IMR-90 (cell line): ENCODE results near the gene KRT82. TPM values are rescaled to one million over a fixed set of nuclear protein-coding genes. Genes with fewer than 3 reads are reported as not detected.

Experiments
- ATAC-seq: fragments of 200-7000 bp; cut with Tn5 transposase; 2 replicates; pipeline ENCODE4 v1.9.1; 2020; ENCODE audit warnings: low read depth, mild to moderate bottlenecking, moderate library complexity
- BruUV-seq: library from RNA; stranded (reverse); fragments of 400-500 nt; replicated peaks from 2 replicates; lab custom pipeline; 2021; lab: Mats Ljungman, UMichigan
- CTCF ChIA-PET: fragments of 300-600 bp; formaldehyde crosslinking; extraction: SDS; loops from one replicate; lab custom pipeline; 2021; ENCODE audit warnings: antibody characterized with exemption; lab: Yijun Ruan, JAX
- POLR2A ChIA-PET: fragments of 300-600 bp; sonication (Branson Sonifier 250); formaldehyde crosslinking; loops from one replicate; lab custom pipeline; 2022; ENCODE audit warnings: antibody characterized with exemption; ENCODE audit not compliant: unreplicated experiment; lab: Charles Lee
- DNase-seq: peaks from one replicate; pipeline ENCODE4 v3.0.0; 2013
- H2AFZ ChIP-seq: replicated peaks from 2 replicates; pipeline ENCODE3; 2013; ENCODE audit warnings: low read length, mild to moderate bottlenecking; ENCODE audit not compliant: poor library complexity
- H2AK5ac ChIP-seq: 2 replicates; pipeline ENCODE4 v1.6.1; 2013; ENCODE audit warnings: low read depth, low read length, inconsistent platforms
- H2AK9ac ChIP-seq: replicated peaks from 2 replicates; pipeline ENCODE3; 2013; ENCODE audit warnings: mild to moderate bottlenecking, low read depth, low read length, moderate library complexity; ENCODE audit not compliant: poor library complexity
- H2BK120ac ChIP-seq: 2 replicates; pipeline ENCODE4 v1.6.1; 2013; ENCODE audit warnings: low read depth, low read length, inconsistent platforms
- H2BK15ac ChIP-seq: 3 replicates; pipeline ENCODE4 v1.6.1; 2013; ENCODE audit warnings: low read depth, low read length, inconsistent platforms
- H2BK20ac ChIP-seq: 2 replicates; pipeline ENCODE4 v1.6.1; 2013; ENCODE audit warnings: low read depth, mild to moderate bottlenecking, inconsistent platforms, low read length, moderate library complexity
- H2BK5ac ChIP-seq: 2 replicates; pipeline ENCODE4 v1.6.1; 2013; ENCODE audit warnings: mild to moderate bottlenecking, low read depth, low read length, inconsistent platforms; ENCODE audit not compliant: poor library complexity, severe bottlenecking
- H3K14ac ChIP-seq: replicated peaks from 2 replicates; pipeline ENCODE4 v1.6.1; 2013; ENCODE audit warnings: low read depth, low read length, inconsistent platforms
- H3K18ac ChIP-seq: 2 replicates; pipeline ENCODE4 v1.6.1; 2013; ENCODE audit warnings: low read depth, low read length, control low read depth
- H3K23ac ChIP-seq: 2 replicates; pipeline ENCODE4 v1.6.1; 2013; ENCODE audit warnings: low read depth, low read length, inconsistent platforms
- H3K27ac ChIP-seq: 2 replicates; pipeline ENCODE4 v1.5.1; 2013; ENCODE audit warnings: mild to moderate bottlenecking, control low read depth, low read length; ENCODE audit not compliant: insufficient read depth
- H3K27me3 ChIP-seq: 2 replicates; pipeline ENCODE4 v1.6.1; 2013; ENCODE audit warnings: low read length; ENCODE audit not compliant: control insufficient read depth, insufficient read depth
- H3K36me3 ChIP-seq: 2 replicates; pipeline ENCODE4 v1.6.1; 2013; ENCODE audit warnings: low read length, mixed read lengths; ENCODE audit not compliant: control insufficient read depth, insufficient read depth
- H3K4ac ChIP-seq: 2 replicates; pipeline ENCODE4 v1.6.1; 2013; ENCODE audit warnings: low read depth, low read length, inconsistent platforms
- H3K4me1 ChIP-seq: 2 replicates; pipeline ENCODE4 v1.6.1; 2013; ENCODE audit warnings: low read length, mixed read lengths; ENCODE audit not compliant: control insufficient read depth, insufficient read depth
- H3K4me2 ChIP-seq: 2 replicates; pipeline ENCODE4 v1.6.1; 2013; ENCODE audit warnings: low read depth, mild to moderate bottlenecking, control low read depth, low read length, moderate library complexity
- H3K4me3 ChIP-seq: 2 replicates; pipeline ENCODE4 v1.5.1; 2013; ENCODE audit warnings: low read depth, mild to moderate bottlenecking, control low read depth, low read length, moderate library complexity; ENCODE audit not compliant: insufficient read depth
- H3K56ac ChIP-seq: 2 replicates; pipeline ENCODE4 v1.6.1; 2013; ENCODE audit warnings: low read length, inconsistent platforms; ENCODE audit not compliant: insufficient read depth; ENCODE audit errors: extremely low read depth
- H3K79me1 ChIP-seq, 2 experiments: 2 replicates each; pipeline ENCODE4 v1.6.1; 2013; ENCODE audit warnings: low read length in 2 of 2, inconsistent platforms in 1 of 2, low read depth in 1 of 2
- H3K9ac ChIP-seq: 2 replicates; pipeline ENCODE4 v1.6.1; 2013; ENCODE audit warnings: low read depth, low read length, control low read depth
- H3K9me1 ChIP-seq: 2 replicates; pipeline ENCODE4 v1.6.1; 2013; ENCODE audit warnings: low read length, inconsistent platforms; ENCODE audit not compliant: insufficient read depth
- H3K9me3 ChIP-seq: 2 replicates; pipeline ENCODE4 v1.6.1; 2013; ENCODE audit warnings: low read length; ENCODE audit not compliant: control insufficient read depth, insufficient read depth
- H4K20me1 ChIP-seq: 2 replicates; pipeline ENCODE4 v1.6.1; 2013; ENCODE audit warnings: low read length, inconsistent platforms; ENCODE audit not compliant: insufficient read depth
- H4K5ac ChIP-seq: 2 replicates; pipeline ENCODE4 v1.6.1; 2013; ENCODE audit warnings: mild to moderate bottlenecking, low read depth, low read length, control low read depth
- H4K8ac ChIP-seq, 2 experiments: 2 replicates each; pipeline ENCODE4 v1.6.1; 2013; ENCODE audit warnings: low read depth in 2 of 2, low read length in 2 of 2, control low read depth in 1 of 2, inconsistent platforms in 1 of 2
- H4K91ac ChIP-seq: 2 replicates; pipeline ENCODE4 v1.6.1; 2013; ENCODE audit warnings: low read depth, low read length, inconsistent platforms; ENCODE audit not compliant: insufficient read depth
- CHD1 ChIP-seq: IDR thresholded peaks from 2 replicates; pipeline ENCODE4 v1.6.1; 2012; ENCODE audit warnings: low read depth, low read length, improper control_type of control experiment
- MXI1 ChIP-seq: IDR thresholded peaks from 2 replicates; pipeline ENCODE4 v1.6.1; 2012; ENCODE audit warnings: low read depth, mild to moderate bottlenecking, low read length, moderate library complexity, borderline replicate concordance
- POLR2A ChIP-seq: IDR thresholded peaks from 2 replicates; pipeline ENCODE4 v1.6.1; 2012; ENCODE audit warnings: mild to moderate bottlenecking, low read depth, low read length
- SMC3 ChIP-seq: fragments of 150-350 bp; IDR thresholded peaks from 2 replicates; pipeline ENCODE4 v1.6.1; 2016; ENCODE audit warnings: low read depth, mild to moderate bottlenecking, antibody characterized with exemption, low read length, moderate library complexity
- WGBS, 2 experiments: methylation state at CpG; one replicate each; pipeline versions ENCODE4 v1.1.5 to v1.1.7; 2013; ENCODE audit warnings: missing lambda C conversion rate in 2 of 2; ENCODE audit not compliant: insufficient read length in 1 of 2; ENCODE audit errors: extremely low coverage in 2 of 2; 5-methylcytosine and 5-hydroxymethylcytosine counted together
- dilution Hi-C: fragments of 300-500 bp; cut with HindIII; formaldehyde crosslinking; loops from one replicate; pipeline ENCODE4 v1.14.3; 2018; ENCODE audit warnings: low sequenced_read_pairs; ENCODE audit not compliant: unreplicated experiment
- in situ Hi-C: fragments of 300-500 bp; cut with MboI; formaldehyde crosslinking; loops from 3 replicates; pipeline ENCODE4 v1.14.3; 2019; ENCODE audit warnings: low sequenced_read_pairs, inconsistent platforms, mixed read lengths
- intact Hi-C: fragments of 100-400 bp; cut with micrococcal nuclease; formaldehyde crosslinking; loops from 2 replicates; pipeline ENCODE4 v1.10.0; 2022
- polyA plus RNA-seq, 3 experiments: library from polyadenylated mRNA; depleted of rRNA; stranded (reverse); fragments of >200 nt; gene quantifications; 2 replicates each; pipeline ENCODE4 v1.2.3, GENCODE V29; 2012; ENCODE audit warnings: low replicate concordance in 1 of 3
- total RNA-seq: library from RNA; depleted of rRNA; stranded (reverse); fragments of >200 nt; gene quantifications from 2 replicates; pipeline ENCODE4 v1.2.3, GENCODE V29; 2012
- TF ChIP-seq, protein P1 (sequence below): fragments of 150-350 bp; IDR thresholded peaks from 2 replicates; pipeline ENCODE4 v1.6.1; 2017; ENCODE audit warnings: mild to moderate bottlenecking, antibody characterized with exemption, low read length, low read depth

KRT82 gene
- total and polyA plus RNA-seq, 2 of the 4 experiments (the other 2 are of a cell fraction), result not detected

DNA sequence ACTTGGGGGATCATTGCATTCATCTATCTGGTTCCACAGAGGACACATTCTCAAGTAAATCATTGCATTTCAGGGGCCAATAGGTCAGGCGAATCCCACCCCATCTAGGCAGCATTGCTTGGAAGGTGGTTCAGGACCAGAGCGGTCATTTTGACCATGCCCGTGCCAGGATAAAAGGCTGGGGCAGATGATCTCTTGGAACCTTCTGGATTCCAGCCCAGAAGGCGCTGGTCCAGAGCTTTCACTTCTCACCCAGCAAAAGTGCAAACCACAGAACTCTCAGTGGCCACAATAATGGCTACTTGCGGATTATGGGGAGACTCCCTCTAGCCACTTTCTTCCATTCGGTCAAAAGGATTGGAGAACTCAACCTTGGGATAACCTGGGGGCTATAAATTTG is 38.3 kb downstream of the KRT82 start:
- no peak overlapping the region for H2BK20ac ChIP-seq
- H4K8ac ChIP-seq, result no peak overlapping the region

More for the DNA sequence above, 38.3 kb downstream of the KRT82 start:
- Histone ChIP-seq H3K27ac (no peak overlapping the region), H2AK5ac (no peak overlapping the region), H3K4ac (no peak overlapping the region), H2AK9ac (no peak overlapping the region), H3K14ac (no peak overlapping the region), H3K27me3 (peaks cover 63% of the 10 kb centered on the region), H3K4me3 (no peak overlapping the region), H3K9me3 (no peaks in the 10 kb centered on the region), H3K79me1 (no peaks in the 10 kb centered on the region), H4K91ac (no peak overlapping the region), H4K20me1 (no peaks in the 10 kb centered on the region), H4K5ac (no peak overlapping the region), H3K9ac (no peak overlapping the region), H3K4me2 (no peak overlapping the region), H3K9me1 (peaks cover 3% of the 10 kb centered on the region; the same call in 1 of the 2 replicates), H2BK120ac (no peak overlapping the region), H2AFZ (no peak overlapping the region), H3K18ac (no peak overlapping the region), H3K4me1 (no peaks in the 10 kb centered on the region), H2BK5ac (no peak overlapping the region), H3K56ac (no peak overlapping the region), H3K36me3 (no peaks in the 10 kb centered on the region), H2BK15ac (no peak overlapping the region), H3K23ac (no peak overlapping the region)
- ChIA-PET POLR2A (no interaction called here), CTCF (no interaction called here)
- in situ Hi-C loops, result no loop called here
- intact Hi-C loops, result no loop called here
- 100% methylated on average over 1 of the region's 6 CpGs; no CpG with 5 or more reads in 1 of the 2 experiments for WGBS, 2 experiments
- no peak for ATAC-seq
- dilution Hi-C loops, result no loop called here
- DNase-seq, result no peak
- TF ChIP-seq, protein P1, sequence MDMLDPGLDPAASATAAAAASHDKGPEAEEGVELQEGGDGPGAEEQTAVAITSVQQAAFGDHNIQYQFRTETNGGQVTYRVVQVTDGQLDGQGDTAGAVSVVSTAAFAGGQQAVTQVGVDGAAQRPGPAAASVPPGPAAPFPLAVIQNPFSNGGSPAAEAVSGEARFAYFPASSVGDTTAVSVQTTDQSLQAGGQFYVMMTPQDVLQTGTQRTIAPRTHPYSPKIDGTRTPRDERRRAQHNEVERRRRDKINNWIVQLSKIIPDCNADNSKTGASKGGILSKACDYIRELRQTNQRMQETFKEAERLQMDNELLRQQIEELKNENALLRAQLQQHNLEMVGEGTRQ, result no peak
- no peak for TF ChIP-seq CHD1
- TF ChIP-seq MXI1, result no peak
- TF ChIP-seq SMC3, result no peak
- no peak for TF ChIP-seq POLR2A
- BruUV-seq, result no TSS peak
